GM18502 (cell line): ENCODE results near the gene DOC2B.
"Not testable (repeated sequence)": the region's sequence is repeated elsewhere in the genome, so short reads cannot be mapped to it uniquely, and the experiment has no call there.

Source experiments
- ATAC-seq: cut with Tn5 transposase; IDR thresholded peaks from one replicate; pipeline ENCODE4 v1.9.1; 2021; ENCODE audit warnings: mild to moderate bottlenecking; ENCODE audit not compliant: unreplicated experiment, poor library complexity

The DOC2B gene

GRCh38 chr17:213286-214105 is 32.0 kb upstream of the DOC2B start:
- no peak for ATAC-seq

- no peak for ATAC-seq
Measured at GRCh38 chr17:210402-210801, 29.0 kb upstream of the DOC2B start.

- no peak for ATAC-seq
Measured at GRCh38 chr17:208429-208828, 27.0 kb upstream of the DOC2B start.

- ATAC-seq: no peak
Measured at GRCh38 chr17:207775-208174, 26.3 kb upstream of the DOC2B start.

GRCh38 chr17:206941-207560 is 25.6 kb upstream of the DOC2B start:
- ATAC-seq: no peak

GRCh38 chr17:206484-206883 is 25.0 kb upstream of the DOC2B start:
- not testable (repeated sequence) for ATAC-seq

- no peak for ATAC-seq
Measured at GRCh38 chr17:205817-206216, 24.4 kb upstream of the DOC2B start.

- no peak for ATAC-seq
Measured at GRCh38 chr17:205148-205669, 23.8 kb upstream of the DOC2B start.

GRCh38 chr17:204427-205147 is 23.1 kb upstream of the DOC2B start:
- ATAC-seq: no peak

GRCh38 chr17:202501-202951 is 21.1 kb upstream of the DOC2B start:
- no peak for ATAC-seq

- ATAC-seq: not testable (repeated sequence)
Measured at GRCh38 chr17:201736-202135, 20.3 kb upstream of the DOC2B start.

GRCh38 chr17:201257-201656 is 19.8 kb upstream of the DOC2B start:
- not testable (repeated sequence) for ATAC-seq

- no peak for ATAC-seq
Measured at GRCh38 chr17:200586-200985, 19.1 kb upstream of the DOC2B start.

GRCh38 chr17:199806-200545 is 18.5 kb upstream of the DOC2B start:
- ATAC-seq: no peak

GRCh38 chr17:199191-199604 is 17.7 kb upstream of the DOC2B start:
- ATAC-seq: no peak

GRCh38 chr17:198225-198624 is 16.8 kb upstream of the DOC2B start:
- ATAC-seq: not testable (repeated sequence)

GRCh38 chr17:197352-197751 is 15.9 kb upstream of the DOC2B start:
- ATAC-seq: no peak

- no peak for ATAC-seq
Measured at GRCh38 chr17:194828-195602, 13.6 kb upstream of the DOC2B start.
